ENCODE results near the gene EIF1B. TPM values are rescaled to one million over a fixed set of nuclear protein-coding genes. Genes with fewer than 3 reads are reported as not detected.

The EIF1B gene
- total and polyA plus RNA-seq, 2 of the 13 experiments (the other 11 are each of a cell fraction or from before 2014, with no cell fraction given), result 12.7 to 29.1 TPM

- TF ChIP-seq ZNF558 (CRISPR knock-in tag; IDR thresholded peaks at IDR 0.05; ENCODE audit: borderline replicate concordance) (peak; percentile 56; the same call in 1 of the 2 replicates), ZFP82 (CRISPR knock-in tag; IDR thresholded peaks at IDR 0.05; ENCODE audit: borderline replicate concordance) (0 out of 2 replicates have a peak, but pooled peaks have one; percentile 32), AHR (CRISPR knock-in tag; IDR thresholded peaks at IDR 0.05) (no peak), PHB2 (IDR thresholded peaks at IDR 0.05; ENCODE audit: partially characterized antibody) (no peak), MAFG (CRISPR knock-in tag; IDR thresholded peaks at IDR 0.05) (no peak), SOX6 (IDR thresholded peaks at IDR 0.05) (no peak), SOX6 (CRISPR knock-in tag; IDR thresholded peaks at IDR 0.05) (peak; percentile 55; the same call in 1 of the 2 replicates), ZNF550 (CRISPR knock-in tag; IDR thresholded peaks at IDR 0.05; ENCODE audit: borderline replicate concordance) (no peak), SNAI1 (CRISPR knock-in tag; IDR thresholded peaks at IDR 0.05; ENCODE audit: borderline replicate concordance) (no peak), ARNT (IDR thresholded peaks at IDR 0.05) (no peak), REL (CRISPR knock-in tag; conservative IDR thresholded peaks at IDR 0.05) (no peak), HDAC6 (IDR thresholded peaks at IDR 0.05; ENCODE audit: low read depth, low read length) (no peak), EP300 (IDR thresholded peaks at IDR 0.05; ENCODE audit: low read depth in 2 of 2, low read length in 2 of 2) (peak; percentile 18 to 53; a peak in 1 of 4 replicates), EP300 (CRISPR knock-in tag; IDR thresholded peaks at IDR 0.05; ENCODE audit: borderline replicate concordance) (no peak), HNRNPUL1 (IDR thresholded peaks at IDR 0.05; ENCODE audit: low read depth, low read length) (peak; percentile 76), ZFAT (CRISPR knock-in tag; conservative IDR thresholded peaks at IDR 0.05) (no peak), MTF1 (CRISPR knock-in tag; IDR thresholded peaks at IDR 0.05) (no peak; the same call in 1 of the 2 replicates), MEIS2 (CRISPR knock-in tag; IDR thresholded peaks at IDR 0.05) (peak; percentile 21; the same call in 1 of the 2 replicates), ZNF20 (CRISPR knock-in tag; IDR thresholded peaks at IDR 0.05) (peak; percentile 68; the same call in 1 of the 2 replicates), ATAD3A (CRISPR knock-in tag; IDR thresholded peaks at IDR 0.05) (no peak), XRCC5 (optimal IDR thresholded peaks at IDR 0.05; ENCODE audit: low read length) (peak; percentile 89), ZNF713 (CRISPR knock-in tag; IDR thresholded peaks at IDR 0.05) (no peak), ZNF367 (CRISPR knock-in tag; IDR thresholded peaks at IDR 0.05; ENCODE audit: borderline replicate concordance) (no peak), ZNF761 (CRISPR knock-in tag; conservative IDR thresholded peaks at IDR 0.05) (no peak), NFYB (CRISPR knock-in tag; IDR thresholded peaks at IDR 0.05) (no peak), RELA (CRISPR knock-in tag; IDR thresholded peaks at IDR 0.05) (no peak), SETDB1 (CRISPR knock-in tag; IDR thresholded peaks at IDR 0.05; ENCODE audit: borderline replicate concordance) (no peak), ATM (IDR thresholded peaks at IDR 0.05; ENCODE audit: borderline replicate concordance) (no peak)
- TF ChIP-seq, protein P1, sequence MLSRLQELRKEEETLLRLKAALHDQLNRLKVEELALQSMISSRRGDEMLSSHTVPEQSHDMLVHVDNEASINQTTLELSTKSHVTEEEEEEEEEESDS (CRISPR knock-in tag; IDR thresholded peaks at IDR 0.05; ENCODE audit: borderline replicate concordance), result no peak
- TF ChIP-seq, protein P2, sequence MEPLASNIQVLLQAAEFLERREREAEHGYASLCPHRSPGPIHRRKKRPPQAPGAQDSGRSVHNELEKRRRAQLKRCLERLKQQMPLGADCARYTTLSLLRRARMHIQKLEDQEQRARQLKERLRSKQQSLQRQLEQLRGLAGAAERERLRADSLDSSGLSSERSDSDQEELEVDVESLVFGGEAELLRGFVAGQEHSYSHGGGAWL (CRISPR knock-in tag; IDR thresholded peaks at IDR 0.05), result 0 out of 2 replicates have a peak, but pooled peaks have one; percentile 21
These were observed at the start of gene EIF1B (continued) for GRCh38 chr3:40309418-40309924.

Measured in HepG2 (cell line).